Vagina (tissue), 2 donors: ENCODE results near the gene GADD45B.

ENCODE experiments used
- CTCF ChIP-seq, 3 experiments: fragments of 450-650 bp in 2 of 3; fragments of 200-600 bp in 1 of 3; sonication (generic) in 1 of 3; IDR thresholded peaks; one replicate each; pipeline ENCODE4 v1.5.1; 2017 to 2019; ENCODE audit warnings: antibody characterized with exemption in 3 of 3, mild to moderate bottlenecking in 2 of 3, moderate library complexity in 2 of 3
- POLR2A ChIP-seq, 2 donors: fragments of 450-650 bp; IDR thresholded peaks; one replicate each; pipeline ENCODE4 v1.6.1; 2017; ENCODE audit warnings: antibody characterized with exemption in 2 of 2, mild to moderate bottlenecking in 2 of 2, moderate library complexity in 2 of 2

GRCh38 chr19:2461751-2462634, 13.9 kb upstream of the GADD45B start:
- no peak for TF ChIP-seq CTCF (IDR thresholded peaks at IDR 0.05)
- no peak for TF ChIP-seq POLR2A (IDR thresholded peaks at IDR 0.05)
